ENCODE data around the gene TMLHE. TPM values are rescaled to one million over a fixed set of nuclear protein-coding genes. Genes with fewer than 3 reads are reported as not detected.
"Not testable (repeated sequence)": the region's sequence is repeated elsewhere in the genome, so short reads cannot be mapped to it uniquely, and the experiment has no call there.

TMLHE gene
- 11.5 TPM for total RNA-seq

GRCh38 chrX:155612312-155613224 is at the start of gene TMLHE, which contains the start of gene SPRY3:
TSS of gene TMLHE (minus strand) at chrX:155612952. CDS start at chrX:155545276, 67,676 bp downstream.
TSS of gene SPRY3 (plus strand) at chrX:155612586.
- peak; percentile 90 for ATAC-seq

GRCh38 chrX:155662282-155662681 is 49.5 kb upstream of the TMLHE start:
- no peak for ATAC-seq

DNA sequence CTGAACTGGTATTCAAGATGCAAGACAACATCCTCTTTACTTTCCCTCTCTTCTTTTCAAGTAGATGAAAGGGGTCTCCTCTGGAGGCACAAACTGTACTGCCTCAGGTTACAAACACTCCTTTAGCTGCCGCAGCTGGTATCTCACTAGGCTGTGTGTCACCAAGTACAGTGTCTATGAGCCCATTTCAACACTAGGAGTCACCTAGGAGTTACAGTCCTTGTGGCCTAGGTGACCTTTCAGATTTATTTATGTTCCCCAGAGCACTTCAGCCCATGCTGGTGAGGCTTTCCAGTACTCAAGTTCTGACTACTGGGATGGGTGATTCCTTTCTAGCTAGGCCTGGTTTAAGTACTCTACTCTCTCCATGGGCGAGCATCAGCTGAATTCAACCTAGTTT is 32.4 kb upstream of the TMLHE start:
- no peak for ATAC-seq

GRCh38 chrX:155643240-155643639 is 30.5 kb upstream of the TMLHE start:
- ATAC-seq, result no peak

DNA sequence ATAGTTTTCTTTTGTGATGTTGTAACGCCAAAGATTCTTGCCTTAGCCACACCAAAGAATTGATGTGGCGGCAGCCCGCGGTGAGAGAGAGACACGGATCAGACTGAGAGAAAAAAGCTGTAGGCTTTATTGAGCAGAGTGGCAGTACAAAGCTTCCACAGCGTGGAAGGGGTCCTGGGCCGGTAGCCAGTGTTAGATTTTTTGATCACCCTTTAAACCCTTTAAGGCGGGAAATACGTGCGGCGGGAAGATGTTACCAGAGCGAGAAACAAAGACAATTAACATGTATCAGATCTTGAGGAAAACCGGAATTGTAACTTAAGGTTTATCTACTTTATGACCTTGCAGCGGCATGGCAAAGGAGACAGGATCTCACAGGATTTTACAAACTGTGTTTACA is 28.6 kb upstream of the TMLHE start:
- ATAC-seq, result not testable (repeated sequence)

GRCh38 chrX:155637714-155638113 is 25.0 kb upstream of the TMLHE start:
- no peak for ATAC-seq

DNA sequence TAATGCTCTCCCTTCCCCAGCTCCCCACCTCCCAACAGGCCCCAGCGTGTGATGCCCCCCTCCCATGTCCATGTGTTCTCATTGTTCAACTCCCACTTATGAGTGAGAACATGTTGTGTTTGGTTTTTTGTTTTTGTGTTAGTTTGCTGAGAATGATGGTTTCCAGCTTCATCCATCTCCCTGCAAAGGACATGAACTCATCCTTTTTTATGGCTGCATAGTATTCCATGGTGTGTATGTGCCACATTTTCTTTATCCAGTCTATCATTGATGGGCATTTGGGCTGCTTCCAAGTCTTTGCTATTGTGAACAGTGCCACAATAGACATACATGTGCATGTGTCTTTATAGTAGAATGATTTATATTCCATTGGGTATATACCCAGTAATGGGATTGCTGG is 22.3 kb upstream of the TMLHE start:
- not testable (repeated sequence) for ATAC-seq

DNA sequence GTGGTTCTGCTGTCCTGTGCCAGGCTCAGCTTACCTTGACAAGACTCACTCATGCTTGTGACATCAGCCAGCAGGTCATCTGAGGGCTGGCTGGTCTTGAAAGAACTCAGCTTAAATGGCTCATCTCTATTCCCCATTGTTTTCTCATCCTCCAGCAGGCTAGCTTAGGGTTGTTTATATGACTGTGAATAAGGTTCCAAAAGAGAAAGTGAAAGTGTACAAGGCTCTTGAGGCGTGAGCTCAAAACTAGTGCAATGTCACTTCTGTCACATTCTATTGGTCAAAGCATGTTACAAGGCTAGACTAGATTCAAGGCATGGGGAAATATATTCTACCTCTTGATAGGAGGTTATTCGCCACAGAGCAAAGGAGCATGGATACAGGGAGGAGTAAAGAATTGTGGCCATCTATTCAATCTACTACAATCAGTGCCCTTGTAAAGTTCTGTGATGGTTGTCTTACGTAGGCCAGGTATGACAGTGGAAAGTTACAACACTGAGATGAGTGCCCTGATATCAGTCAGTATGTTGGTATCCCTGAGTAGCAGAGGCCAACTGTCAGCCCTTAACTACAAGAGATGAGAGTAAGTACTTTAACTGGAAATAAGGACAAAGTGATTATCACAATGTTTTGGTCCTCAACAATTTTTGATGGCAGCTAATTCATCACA is 19.8 kb upstream of the TMLHE start:
- no peak for ATAC-seq

DNA sequence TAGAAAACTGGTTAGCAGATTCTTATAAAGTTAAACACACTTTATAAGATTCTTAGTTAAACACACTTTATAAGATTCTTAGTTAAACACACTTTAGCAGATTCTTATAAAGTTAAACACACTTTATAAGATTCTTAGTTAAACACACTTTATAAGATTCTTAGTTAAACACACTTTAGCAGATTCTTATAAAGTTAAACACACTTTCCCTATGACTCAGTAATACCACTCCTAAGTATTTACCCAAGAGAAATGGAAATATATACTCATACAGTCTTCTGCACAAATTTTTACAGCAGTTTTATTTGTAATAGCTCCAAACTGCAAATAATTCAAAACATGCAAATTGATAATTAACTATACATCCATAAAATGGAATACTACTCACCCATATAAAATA is 7.4 kb upstream of the TMLHE start:
- ATAC-seq, result not testable (repeated sequence)

- no peak for ATAC-seq
Measured at GRCh38 chrX:155615938-155616337, 3.2 kb upstream of the TMLHE start.

DNA sequence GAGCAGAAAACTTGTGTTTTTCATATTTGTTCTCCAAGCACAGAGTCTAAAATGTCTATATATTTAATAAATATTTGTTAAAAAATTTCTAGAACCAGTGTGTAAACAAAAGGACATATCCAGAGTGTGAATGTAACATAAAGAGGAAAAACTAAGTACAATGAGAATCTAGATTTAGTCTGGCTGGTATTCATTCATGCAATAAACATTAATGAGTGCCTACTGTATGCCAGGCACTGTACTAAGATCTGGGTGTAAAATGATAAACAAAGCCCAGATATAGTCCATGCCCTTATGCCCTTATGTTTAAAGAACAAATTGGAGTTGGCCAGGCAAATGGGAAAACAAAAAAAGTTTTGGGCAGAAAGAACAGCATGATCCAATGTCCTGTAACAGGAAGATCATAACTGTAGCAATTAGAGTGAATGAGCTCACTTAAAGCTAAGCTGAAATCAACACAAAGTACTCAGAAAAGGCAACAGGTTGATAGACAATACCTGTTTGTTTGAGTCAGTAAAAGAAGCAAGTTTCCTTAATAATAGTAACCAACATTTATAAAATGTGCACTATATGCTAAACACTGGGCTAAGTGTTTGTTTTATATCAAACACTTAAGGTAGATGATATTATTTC is 1.3 kb upstream of the TMLHE start:
- no peak for ATAC-seq

DNA sequence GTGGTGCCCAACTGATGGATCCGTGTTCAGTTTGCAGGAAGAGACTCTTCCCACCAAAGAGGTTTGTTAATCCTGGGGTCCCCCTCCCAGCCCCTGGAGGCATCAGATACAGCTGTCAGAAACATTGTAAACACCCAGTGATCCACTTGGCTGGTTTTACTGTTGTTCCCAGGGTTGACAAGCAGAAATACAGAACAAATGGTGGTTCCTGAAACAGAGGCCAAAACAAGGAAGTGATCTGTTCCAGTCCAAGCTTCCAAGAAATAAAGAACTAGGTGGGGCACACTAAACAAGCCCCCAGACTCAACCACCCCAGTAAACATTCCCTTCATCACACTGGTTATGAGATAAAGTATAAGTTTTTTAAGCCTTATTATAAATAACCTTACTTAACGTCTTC is 1.4 kb downstream of the TMLHE start:
- ATAC-seq, result no peak

DNA sequence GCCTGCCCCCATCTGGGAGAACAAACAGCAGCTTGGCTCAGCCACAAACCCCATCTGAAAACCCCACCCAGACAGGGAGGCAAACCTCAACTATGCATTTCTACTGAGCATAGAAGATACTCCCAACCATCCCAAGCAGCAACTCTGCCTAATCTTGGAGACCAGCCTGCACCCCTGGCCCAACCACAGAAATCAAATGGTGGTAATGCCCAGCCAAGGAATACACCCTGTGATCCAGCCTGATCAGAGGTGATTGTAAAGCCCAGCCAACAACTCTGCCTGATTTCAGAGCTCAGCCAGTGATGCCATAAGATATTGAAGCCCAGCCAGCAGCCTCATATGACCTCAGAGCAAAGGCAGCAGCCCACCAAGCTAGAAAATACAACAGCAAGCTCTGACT is 19.8 kb downstream of the TMLHE start:
- ATAC-seq, result no peak

- ATAC-seq, result no peak
Measured at GRCh38 chrX:155592331-155592730, 20.4 kb downstream of the TMLHE start.

- no peak for ATAC-seq
Measured at GRCh38 chrX:155577682-155578081, 35.1 kb downstream of the TMLHE start.

DNA sequence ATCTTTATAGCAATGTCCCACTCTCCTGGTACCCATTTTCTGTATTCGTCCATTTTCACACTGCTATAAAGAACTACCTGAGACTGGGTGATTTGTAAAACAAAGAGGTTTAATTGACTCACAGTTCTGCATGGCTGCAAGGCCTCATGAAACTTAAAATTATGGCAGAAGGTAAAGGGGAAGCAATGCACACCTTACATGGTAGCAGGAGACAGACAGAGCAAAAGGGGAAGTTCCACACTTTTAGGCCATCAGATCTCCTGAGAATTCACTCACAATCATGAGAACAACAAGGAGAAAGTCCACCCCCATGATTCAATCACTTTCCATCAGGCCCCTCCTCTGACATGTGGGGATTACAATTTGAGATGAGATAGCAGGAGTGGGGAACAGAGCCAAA is 49.7 kb downstream of the TMLHE start:
- no peak for ATAC-seq

DNA sequence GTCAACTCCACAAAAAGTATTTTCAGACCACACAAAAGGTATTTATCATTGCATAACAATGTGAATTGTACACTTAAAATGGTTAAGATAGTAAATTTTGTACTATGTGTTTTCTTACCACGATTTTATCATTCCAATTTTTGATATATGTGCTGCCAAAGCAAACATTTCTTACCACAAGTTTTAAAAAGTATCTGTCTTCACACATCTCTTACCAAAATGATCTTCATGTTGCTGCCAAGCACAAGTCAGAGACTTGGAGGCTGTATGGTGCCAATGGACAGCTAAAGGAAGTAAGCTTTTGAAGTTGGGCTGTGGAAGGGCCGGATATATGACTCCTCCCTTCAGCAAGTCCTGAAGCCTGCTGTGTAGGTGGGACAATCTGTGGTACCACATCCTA is 67.9 kb downstream of the TMLHE start:
- ATAC-seq, result no peak

DNA sequence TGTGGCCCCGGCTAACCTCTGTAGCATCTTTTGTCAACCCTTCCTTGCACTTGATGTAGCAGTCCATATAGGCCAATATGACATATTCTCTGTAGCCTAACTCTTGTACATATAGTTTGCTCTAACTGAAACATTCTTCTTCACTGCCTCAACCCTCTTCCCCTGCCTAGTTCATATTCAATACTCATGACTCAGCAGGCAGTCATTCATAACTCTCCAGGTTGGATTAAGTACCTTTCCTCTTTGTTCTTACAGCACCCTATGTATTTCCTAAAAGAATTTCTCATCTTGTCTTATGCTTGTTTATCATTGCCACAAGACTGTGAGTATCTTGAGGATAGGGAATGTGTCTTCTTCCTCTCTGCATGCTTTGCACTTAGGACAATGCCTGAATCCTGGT is 76.9 kb downstream of the TMLHE start:
- peak; percentile 32 for ATAC-seq

- no peak for ATAC-seq
Measured at GRCh38 chrX:155534800-155535199, 78.0 kb downstream of the TMLHE start.

DNA sequence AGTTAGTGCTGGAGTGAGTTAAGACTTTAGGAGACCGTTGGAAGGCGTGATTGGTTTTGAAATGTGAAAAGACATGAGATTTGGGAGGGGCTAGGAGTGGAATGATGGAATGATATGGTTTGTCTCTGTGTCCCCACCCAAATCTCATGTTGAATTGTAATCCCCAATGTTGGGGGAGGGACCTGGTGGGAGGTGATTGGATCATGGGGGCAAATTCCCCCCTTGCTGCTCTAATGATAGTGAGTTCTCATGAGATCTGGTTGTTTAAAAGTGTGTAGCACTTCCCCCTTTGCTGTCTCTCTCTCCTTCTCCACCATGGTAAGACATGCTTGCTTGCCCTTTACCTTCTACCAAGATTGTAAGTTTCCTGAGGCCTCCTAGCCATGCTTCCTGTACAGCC is 85.7 kb downstream of the TMLHE start:
- ATAC-seq, result not testable (repeated sequence)

GRCh38 chrX:155514225-155514624 is 98.5 kb downstream of the TMLHE start:
- no peak for ATAC-seq

DNA sequence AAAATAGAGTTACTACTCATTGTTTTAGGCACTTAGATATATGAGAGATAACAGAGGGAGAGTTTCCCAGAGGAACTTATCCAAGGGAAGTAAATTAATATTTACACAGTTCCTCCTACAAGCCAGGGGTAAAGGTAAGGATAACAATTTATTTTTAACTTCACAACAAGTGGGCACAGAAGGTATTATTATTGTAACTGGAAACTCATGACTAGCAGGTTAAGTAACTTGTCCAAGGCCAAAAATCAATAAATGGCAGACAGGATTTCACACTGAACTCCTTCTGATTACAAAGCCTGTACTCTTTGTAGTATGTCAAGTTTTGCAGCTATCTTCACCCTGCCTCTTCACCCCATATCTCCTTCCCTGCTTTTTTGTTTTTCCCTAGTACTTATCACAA is 107.5 kb downstream of the TMLHE start:
- no peak for ATAC-seq

DNA sequence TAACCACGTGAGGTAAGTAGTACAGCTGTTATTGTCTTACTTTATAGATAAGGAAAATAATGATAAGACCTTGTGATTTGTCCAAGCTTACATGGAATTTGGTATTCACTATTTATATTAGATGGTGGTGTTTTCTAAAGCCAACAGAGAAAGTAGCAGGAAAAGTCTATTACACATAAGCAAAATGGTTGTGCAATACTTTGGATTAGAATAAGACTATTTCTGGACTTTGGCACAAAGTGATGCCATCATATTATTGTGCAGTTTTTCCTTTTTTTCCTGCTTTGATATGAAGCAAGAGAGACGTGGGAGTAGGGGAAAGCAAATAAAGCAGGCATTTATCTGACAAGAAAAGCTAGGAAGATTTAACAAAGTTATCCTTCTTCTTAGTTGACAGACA is 117.6 kb downstream of the TMLHE start:
- not testable (repeated sequence) for ATAC-seq

Data from esophagus mucosa (tissue), 1 donor.